ENCODE measurements around the gene POC1A.

POC1A gene

GRCh38 chr3:52099001-52099401 is 55.2 kb downstream of the POC1A start:
- DNase-seq: no peak

DNA sequence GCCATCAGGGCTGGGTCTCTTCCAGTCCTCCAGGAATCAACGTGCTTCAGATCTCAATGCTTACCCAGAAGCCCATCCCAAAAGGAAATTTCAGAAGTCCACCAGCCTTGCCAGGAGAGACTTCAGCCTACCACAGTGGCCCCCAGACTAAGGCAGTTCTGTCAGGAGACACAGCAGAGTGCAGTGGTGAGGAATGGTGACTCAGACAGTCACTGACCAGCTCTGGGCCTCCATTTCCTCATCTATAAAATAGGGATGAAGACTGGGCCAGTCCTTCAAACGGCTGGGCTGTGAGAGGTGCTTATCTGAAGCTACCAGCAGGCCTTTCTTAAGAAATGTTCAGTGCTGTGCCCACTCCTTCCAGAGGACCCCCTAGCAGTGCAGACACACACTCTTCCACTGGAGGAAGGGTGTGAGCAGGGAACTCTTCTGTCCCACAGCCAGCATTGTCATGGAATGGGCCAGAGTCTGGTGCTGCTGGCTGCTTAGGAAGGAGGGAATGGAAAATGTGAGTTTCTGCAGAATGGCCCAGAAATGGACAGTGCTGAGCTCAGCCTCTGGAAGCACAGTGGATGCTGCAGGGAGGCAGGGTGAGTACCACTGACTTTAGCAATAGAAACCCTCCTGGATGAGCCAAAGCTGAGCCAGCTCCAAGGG is 56.2 kb downstream of the POC1A start:
- no peak for DNase-seq

- DNase-seq: no peak
Observed at GRCh38 chr3:52095990-52096775, 58.0 kb downstream of the POC1A start.

DNA sequence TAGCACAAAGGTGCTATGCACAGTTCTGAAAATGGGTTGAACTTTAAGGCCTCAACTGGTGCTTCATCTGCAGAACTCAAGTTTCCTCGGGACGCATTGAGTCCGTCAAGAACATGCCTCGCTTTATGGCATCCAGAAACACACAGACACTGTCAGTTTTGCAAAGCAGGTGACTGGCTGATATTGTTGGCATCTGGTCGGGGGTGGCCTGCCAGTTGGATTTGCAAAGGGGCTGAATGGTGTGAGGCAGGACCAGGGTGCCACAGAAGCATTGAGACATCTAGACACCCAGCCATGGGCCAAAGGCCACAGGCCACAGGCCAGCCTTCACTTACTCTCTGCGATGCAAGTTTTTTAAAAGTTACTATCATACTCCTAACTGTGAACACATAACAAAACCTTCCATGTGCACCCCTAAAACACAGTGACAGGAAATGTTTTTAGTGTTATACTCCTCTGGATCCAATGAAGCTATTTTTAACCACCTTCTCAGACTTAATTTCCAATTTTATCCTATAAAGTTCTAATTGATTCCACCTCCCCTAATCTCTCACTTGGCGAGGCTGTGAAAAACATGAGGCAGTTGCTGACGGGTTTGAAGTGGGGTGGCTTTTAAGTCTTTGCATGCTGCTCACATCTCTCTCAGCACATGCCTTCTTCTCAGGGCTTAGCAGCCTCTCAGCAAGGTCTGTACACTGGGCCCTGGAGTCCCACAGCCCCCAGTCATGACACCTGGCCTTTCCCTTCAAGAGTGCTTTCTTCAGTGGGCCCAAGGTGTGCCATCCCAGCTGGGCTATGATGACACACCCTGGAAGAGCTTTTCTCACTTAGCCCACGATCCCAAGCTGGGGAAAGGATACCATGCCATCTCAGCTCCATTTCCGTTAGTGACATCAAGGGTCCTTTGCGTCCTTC is 59.4 kb downstream of the POC1A start:
- no peak for DNase-seq

DNA sequence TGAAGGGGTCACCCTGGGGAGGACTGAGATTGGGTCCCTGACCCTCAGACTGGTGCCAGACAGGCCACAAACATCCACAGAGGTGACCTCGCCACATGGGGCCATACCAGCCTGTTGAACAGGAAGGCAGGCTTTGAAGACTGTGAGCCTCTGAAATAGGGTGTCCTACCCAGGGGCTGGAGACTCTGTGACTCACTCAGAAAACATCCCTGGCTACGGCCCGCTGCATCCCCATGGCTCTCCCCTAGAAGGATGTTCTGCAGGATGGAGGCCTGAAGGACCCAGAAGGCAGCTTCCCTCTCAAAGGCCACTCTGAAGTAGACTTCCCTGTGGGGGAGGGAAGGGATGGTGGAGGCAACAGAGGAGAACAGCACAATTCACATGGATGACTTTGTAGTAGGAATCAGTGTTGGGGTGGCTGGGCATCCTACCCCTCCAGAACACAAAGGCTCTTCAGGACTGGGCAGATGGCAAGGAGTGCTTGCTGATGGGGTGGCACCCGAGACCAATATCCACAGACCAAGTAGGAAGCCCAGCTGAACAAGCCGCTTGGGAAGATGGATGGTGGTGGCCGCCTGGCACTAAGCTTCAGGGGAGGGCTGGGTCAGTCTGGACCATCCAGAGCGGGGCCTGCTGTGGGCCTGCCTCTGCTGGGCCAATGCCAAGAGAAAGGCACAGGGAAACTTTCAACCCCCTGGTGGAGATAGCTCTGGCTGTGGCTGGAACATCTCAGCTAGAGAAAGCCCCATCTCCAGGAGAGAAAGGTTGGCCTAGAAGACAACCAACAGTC is 60.3 kb downstream of the POC1A start:
- no peak for DNase-seq

DNA sequence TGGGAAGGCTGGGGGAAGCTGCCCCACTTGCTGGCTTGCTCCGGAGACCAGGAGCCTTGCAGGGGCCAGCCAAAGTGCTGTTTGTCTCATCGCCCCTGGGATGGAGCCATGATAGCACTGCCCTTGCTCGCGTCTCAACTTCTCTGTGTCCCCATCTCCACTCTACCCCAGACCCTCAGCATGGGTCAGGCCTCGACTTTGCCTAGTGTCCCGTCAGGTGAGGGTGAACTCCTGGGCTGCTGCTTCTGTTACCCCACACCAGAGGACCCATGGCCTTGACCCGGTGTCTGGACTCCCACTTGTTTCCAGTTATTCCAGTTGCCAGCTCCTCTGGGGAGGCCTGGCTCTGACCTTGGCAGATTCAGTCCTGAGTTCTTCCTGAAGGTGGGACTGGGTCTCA is 61.3 kb downstream of the POC1A start:
- no peak for DNase-seq

DNA sequence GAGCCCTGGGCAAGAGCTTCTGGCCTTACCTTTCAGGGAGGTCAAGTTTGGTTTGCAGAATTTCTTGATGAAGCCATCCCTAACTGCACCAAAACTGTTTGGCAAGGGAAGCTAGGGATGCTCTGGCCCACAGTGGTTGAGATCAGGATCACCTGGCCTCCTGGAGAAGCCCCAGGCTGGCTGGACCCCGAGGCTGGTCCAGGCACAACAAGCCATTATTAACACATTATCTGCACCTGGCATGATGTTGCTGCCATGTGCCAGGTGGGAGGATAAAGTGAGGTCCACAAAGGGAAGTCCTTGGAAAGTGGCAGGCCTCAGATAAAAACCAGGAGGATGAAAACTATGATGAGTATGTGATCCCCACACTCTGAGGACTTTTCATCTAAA is 62.0 kb downstream of the POC1A start:
- no peak for DNase-seq

GRCh38 chr3:52091586-52092270 is 62.5 kb downstream of the POC1A start:
- no peak for DNase-seq

DNA sequence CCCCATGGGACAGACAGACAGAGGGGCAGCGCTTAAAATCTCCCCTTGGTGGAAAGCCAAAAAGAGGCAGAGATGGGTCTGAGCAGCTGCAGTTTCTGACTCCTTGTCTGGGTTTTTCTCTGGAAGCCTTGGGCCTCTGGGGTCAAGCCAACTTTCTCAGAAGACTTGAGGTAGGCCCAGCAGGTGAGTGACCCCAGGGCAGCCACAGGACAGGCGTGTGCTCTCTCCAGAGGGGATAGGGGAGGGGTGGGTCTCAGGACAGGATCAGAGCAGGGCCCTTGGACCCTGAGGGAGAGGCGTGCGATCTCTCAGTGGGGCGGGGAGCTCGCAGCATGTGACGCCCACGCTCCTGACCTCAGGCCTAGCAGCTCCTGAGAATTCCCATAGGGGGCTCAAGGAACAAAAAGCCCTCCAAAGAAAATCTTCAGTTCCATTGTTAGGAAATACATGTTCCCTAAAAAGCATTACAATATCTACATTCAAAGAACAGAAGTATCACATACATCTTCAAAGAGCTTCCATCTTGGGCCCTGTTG is 63.2 kb downstream of the POC1A start:
- no peak for DNase-seq

GRCh38 chr3:52090131-52090932 is 63.9 kb downstream of the POC1A start:
- DNase-seq: no peak

GRCh38 chr3:52089691-52090090 is 64.5 kb downstream of the POC1A start:
- no peak for DNase-seq

DNA sequence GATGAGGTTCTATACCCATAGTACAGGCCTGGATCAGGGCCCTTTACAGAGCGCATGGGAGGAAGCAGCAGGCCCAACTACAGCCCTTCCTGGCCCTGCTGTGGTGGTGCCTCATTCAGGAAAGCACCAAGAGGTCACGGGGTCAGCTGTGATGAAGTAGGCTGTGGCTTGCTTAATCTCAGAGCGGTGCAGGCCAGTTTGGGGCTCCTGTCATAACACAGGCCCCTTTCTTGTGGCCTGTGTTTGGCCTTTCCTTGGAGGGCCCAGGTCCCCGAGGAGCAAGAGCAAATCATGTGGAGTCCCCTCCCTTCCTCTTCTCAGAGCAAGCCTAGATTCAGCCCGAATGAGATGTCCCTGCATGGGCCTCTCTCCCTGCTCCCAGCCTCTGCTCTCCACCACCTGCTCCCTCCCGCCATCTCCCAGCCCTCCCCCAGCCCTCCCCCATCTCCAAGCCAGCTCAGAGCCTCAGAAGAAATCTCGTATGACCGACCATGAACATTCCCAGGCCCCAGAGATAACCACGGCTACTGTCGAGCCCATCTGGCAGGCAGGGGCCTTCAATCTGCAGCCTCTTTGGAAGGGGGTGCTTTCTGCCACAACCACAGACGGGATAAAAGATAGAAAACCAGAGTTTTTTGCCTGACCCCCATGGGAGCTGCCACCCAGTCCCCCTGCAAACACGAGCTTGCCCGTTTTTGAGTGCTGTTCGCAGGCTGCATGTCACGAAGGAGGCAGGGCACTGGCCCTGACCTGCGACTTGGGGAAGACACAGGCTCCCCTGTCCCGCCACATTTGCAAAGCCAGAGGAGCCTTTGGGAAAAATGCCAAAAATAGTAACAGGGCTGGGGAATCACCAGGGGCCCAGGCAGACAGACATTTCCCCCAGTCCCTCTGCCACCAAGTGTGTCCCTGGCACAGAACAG is 65.5 kb downstream of the POC1A start:
- DNase-seq: no peak

- no peak for DNase-seq
Observed at GRCh38 chr3:52087731-52088130, 66.5 kb downstream of the POC1A start.

GRCh38 chr3:52086976-52087663 is 67.1 kb downstream of the POC1A start:
- DNase-seq: no peak

DNA sequence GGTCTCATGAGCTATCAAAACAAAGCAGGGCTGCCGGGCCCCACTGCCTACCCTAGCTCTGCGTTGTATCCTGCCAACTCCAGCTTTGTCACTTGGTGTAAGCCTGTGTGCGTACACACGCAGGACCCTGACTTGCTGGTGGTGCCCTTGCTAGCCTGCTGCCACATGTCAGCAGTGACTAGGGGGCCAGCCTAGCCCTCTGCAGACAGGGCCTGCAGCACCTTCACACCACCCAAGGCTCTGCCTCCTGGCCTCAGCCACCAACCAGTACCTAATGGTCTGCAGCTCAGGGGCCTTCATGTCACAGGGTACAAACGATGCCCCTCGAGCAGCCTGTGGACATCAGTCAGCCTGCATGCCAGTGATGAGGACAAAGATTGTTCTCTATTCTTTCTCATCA is 67.8 kb downstream of the POC1A start:
- no peak for DNase-seq

GRCh38 chr3:52085681-52086282 is 68.4 kb downstream of the POC1A start:
- DNase-seq: no peak

GRCh38 chr3:52084954-52085680 is 69.1 kb downstream of the POC1A start:
- no peak for DNase-seq

Measured in activated naive CD4-positive, alpha-beta T cell (primary cell).